ENCODE results near the gene DNAJC11.
A peak's percentile ranks its signal among the peaks of the same experiment; 100 is the strongest.
"Not testable (repeated sequence)": the region's sequence is repeated elsewhere in the genome, so short reads cannot be mapped to it uniquely, and the experiment has no call there.

DNAJC11 gene

GRCh38 chr1:6701437-6702153 lies at the start of gene DNAJC11:
Gene DNAJC11, minus strand, starts transcription at chr1:6701816. Its CDS starts 16 bp downstream, at chr1:6701800.
- DNase-seq, result peak; percentile 86

- DNase-seq, result no peak
These were observed 48.9 kb upstream of the DNAJC11 start for GRCh38 chr1:6750490-6750889.

DNA sequence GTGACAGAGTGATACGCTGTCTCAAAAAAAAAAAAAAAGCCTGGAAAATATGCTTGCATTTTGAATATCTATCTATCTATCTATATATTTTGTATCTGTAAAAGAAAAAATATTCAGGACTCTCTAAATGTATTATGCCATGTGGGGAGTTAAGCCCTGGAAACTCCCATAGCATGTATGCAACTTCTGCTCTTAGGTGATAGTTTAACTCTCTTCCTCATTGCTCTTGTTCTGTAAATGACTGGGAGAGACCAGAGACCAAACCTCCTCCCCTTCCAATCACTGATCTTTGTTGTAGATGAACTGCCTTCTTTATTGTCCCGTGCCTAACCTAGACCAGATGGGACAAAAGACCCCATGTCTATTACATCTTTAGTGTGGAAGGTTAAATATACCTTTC lies 46.1 kb upstream of the DNAJC11 start:
- DNase-seq, result no peak

- no peak for DNase-seq
These were observed 43.5 kb upstream of the DNAJC11 start for GRCh38 chr1:6745073-6745472.

DNA sequence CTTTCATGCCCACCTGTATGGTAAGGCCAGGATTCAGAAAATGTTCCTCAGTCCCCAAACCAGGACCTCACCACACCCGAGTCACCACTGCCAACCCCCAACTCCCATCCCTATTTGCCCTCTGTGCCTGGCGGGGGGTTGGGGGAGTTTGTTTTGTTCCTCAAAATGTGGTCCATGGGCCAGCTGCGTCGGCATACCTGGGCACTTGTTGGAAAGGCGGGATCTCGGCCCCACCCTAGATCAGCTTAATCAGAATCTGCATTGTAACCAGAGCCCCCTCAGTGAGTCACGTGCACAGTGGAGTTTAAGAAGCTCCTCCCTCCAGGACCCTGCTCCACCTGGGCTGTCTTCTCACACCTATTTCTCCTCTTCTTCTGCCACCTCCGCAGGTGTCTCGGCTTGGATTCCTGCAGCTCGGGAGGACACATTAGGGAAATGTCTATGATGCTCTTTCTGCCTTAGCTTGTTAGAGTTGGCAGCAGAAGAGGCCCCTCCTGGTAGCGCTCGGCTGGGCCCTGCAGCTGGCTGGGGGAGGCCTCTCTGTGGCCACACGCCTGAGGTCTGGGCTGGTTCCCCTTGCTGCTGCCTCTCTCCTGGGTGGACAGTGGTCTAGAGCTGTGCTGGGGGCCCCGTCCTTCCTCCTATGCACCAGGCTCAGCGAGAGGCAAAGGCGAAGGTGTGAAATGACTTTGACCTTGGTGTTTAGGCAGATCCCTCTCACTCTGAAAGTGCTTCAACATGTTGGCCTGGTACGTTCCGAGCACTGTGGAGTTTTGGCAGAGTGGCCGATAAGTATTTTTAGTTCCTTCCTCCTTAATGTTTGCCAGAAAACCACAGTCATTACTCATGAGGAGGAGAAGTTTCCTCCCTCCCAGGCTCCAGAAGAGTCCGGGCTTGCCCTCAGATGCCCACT lies 41.8 kb upstream of the DNAJC11 start:
- DNase-seq, result no peak

DNA sequence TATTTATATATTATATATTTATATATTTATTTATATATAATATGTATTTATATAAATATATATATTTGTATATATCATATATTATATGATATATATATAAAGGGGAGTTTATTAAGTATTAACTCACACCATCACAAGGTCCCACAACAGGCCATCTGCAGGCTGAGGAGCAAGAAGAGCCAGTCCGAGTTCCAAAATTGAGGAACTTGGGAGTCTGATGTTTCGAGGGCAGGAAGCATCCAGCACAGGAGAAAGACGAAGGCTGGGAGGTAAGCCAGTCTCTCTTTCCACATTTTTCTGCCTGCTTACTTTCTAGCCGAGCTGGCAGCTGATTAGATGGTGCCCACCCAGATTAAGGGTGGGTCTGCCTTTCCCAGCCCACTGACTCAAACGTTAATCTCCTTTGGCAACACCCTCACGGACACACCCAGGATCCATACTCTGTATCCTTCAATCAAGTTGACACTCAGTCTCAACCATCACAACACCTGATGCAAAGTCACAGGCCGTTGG lies 41.1 kb upstream of the DNAJC11 start:
- not testable (repeated sequence) for DNase-seq

- no peak for DNase-seq
These were observed 37.5 kb upstream of the DNAJC11 start for GRCh38 chr1:6738987-6739676.

GRCh38 chr1:6732942-6733341 lies 31.3 kb upstream of the DNAJC11 start:
- no peak for DNase-seq

- DNase-seq, result no peak
These were observed 30.3 kb upstream of the DNAJC11 start for GRCh38 chr1:6731905-6732304.

GRCh38 chr1:6730880-6731279 lies 29.3 kb upstream of the DNAJC11 start:
- DNase-seq, result no peak

DNA sequence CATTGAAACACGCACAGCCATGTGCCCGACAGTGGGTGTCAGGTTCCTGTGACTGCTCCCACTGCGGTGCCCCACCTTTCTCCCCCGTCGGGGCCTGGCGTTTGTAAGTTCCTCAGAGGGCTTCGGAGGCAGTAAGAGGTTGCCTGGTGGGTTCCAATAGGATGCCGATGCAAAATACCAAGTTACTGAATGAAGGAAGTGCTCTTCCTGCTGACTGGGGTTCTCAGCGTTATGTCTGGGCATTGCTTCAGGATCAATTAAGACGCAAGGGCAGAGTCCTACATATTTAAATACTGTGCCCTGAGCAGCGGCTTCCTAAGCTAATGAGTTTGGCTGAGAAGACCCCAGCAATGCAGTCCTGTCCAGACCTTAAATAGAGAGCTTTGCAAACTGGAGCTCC lies 28.9 kb upstream of the DNAJC11 start:
- no peak for DNase-seq

DNA sequence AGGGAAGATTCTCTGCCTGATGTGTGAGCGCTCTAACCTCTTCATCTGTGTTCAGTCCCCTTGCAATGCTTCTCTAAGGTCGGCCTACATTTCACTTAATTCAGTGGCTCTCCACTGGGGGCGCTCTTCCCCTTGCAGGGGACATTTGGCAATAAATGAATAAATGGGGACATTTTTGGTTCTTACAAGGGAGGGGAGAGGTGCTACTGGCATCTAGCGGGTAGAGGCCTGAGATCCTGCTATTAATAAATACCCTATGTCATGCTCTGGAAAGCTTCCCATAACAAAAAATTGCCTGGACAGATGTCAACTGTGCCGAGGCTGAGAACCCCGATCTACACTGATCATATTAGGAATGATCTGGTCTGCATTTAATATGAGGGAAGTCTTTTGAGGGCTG lies 25.9 kb upstream of the DNAJC11 start:
- no peak for DNase-seq

DNA sequence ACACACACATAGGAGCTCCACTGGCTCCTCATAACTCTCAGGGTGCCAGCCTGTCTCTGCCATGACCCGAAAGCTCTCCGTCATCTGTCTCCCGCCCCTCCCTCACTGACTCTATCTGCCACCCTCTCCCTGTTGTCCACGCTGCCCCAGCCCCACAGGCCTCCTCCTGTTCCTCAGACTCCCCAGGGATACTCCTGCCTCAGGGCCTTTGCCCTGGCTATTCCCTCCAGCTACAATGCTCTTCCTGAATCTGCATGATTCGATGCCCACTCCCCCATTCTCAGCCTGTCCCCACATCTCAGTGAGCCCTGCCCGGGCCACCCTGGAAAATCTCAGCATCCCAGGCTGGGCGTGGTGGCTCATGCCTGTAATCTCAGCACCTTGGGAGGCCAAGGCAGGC lies 24.6 kb upstream of the DNAJC11 start:
- no peak for DNase-seq

DNA sequence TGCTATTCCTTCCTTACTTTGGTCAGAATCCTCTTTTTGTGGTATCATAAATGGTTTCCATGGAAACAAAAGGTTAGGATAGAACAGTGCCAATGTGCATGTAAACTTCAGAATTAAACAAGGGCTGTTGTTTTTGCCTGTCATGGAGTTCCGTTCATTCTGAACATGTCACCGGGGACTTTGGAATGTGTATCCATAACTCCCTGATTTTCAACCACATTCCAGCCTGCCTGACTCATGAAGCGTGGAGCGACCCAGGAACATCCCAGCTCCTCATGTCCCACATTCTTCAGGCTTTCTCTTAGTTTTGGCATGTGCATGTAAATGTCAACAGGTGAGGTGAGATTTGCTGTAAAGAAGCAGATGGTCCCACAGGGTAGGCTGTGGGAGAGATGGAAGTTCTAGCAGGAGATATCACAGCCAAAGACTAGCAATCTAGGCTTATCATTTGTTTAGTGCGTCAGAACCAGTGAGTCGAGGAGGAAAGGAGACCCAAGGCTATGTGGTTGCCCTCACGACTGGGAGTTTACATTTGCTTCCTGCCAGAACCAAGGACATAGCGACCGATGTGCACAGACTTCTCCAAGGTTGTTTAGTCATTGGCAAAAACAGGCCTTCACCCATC lies 23.0 kb upstream of the DNAJC11 start:
- DNase-seq, result no peak

DNA sequence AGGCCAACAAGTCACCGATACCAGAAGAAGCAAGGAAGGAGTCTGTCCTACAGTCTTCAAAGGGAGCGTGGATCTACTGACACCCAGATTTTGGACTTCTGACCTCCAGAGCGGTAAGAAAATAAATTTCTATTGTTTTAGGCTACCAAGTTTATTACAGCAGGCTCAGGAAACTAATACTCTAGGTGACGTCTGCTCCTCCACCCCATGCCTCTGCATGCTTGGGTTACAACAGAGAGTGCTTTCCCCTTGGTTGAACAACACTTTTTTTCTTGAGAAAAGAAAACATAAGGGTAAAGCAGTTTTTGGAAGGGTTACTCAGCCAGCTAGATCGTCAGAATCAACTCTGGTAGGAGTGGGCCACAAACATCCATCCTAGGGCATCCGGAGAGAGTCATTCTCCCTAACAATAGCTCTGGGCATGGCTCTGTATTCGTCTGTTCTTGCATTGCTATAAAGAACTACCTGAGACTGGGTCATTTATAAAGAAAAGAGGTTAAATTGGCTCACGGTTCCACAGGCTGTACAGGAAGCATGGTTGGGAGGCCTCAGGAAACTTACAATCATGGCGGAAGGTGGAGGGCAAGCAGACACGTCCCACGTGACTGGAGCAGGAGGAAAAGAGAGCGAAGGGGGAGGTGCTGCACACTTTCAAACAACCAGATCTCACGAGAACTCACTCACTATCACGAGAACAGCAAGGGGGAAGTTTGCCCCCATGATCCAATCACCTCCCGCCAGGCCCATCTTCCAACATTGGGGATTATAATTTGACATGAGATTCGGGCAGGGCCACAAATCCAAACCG lies 22.2 kb upstream of the DNAJC11 start:
- no peak for DNase-seq

DNA sequence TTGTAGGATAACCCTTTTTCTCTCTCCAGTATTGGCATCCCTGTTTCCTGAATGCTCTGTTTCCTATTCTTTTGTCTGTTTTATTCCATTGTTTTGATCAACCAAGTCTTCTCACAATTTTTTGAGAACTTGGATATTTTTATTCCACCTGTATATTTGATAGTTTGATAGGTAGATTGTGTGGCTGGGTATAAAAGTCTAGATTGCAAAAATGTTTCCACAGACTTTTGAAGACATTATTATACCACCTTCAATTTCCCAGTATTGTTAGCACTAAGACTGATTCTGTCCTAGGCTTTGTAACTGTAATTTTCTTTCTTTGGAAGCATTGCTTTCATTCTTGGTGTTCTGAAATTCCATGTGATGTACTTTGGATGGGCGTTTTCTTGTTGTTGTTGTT lies 9.6 kb upstream of the DNAJC11 start:
- DNase-seq, result no peak

DNA sequence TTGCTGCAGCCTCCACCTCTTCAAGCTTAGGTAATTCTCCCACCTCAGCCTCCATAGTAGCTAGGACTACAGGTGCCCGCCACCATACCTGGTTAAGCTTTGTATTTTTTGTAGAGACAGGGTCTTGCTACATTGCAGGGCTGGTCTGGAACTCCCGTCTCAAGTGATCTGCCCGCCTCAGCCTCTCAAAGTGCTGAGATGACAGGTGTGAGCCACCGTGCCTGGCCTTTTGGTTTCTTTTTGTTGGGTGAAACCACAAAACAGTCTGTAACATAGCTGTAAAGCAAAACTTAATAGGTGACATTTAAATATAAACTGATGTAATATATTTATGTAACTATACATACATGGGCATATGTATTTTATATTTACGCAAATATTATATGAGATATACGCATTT lies 3.1 kb upstream of the DNAJC11 start:
- DNase-seq, result no peak

DNA sequence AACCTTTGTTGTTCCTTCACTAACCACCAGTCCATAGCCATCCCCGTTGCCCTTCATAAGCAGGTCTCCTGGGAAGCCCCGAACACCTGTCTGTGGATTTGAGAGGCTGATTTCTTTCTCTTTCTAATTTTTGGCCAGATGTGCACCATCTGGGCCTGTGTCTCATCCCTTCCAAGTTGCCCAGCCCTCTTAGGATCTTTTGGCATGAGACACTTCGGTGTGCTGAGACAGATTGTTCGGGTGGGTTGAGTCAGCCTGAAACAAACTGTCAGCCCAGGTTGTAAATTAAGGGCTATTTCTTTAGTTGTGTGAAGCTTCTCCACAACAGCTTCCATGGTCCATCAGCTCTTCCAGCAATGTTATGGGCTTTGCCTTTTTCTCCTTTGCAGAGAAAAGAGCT lies 1.4 kb upstream of the DNAJC11 start:
- no peak for DNase-seq

- no peak for DNase-seq
These were observed 671 bp downstream of the DNAJC11 start for GRCh38 chr1:6700853-6701436.

DNA sequence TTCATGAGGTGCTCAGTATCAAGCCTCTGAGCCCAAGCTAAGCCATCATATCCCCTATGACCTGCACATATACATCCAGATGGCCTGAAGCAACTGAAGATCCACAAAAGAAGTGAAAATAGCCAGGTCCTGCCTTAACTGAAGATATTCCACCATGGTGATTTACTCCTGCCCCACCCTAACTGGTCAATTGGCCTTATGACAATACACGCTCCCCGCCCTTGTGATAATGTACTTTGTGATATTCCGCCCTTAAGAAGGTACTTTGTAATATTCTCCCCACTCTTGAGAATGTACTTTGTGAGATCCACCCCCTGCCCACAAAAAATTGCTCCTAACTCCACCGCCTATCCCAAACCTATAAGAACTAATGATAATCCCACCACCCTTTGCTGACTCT lies 1.7 kb downstream of the DNAJC11 start:
- not testable (repeated sequence) for DNase-seq

- DNase-seq, result no peak
These were observed 5.7 kb downstream of the DNAJC11 start for GRCh38 chr1:6695868-6696267.

All from NCI-H1105 (cell line).